ENCODE data around the gene NUBPL.
"Not testable (repeated sequence)": the region's sequence is repeated elsewhere in the genome, so short reads cannot be mapped to it uniquely, and the experiment has no call there.

NUBPL gene

DNA sequence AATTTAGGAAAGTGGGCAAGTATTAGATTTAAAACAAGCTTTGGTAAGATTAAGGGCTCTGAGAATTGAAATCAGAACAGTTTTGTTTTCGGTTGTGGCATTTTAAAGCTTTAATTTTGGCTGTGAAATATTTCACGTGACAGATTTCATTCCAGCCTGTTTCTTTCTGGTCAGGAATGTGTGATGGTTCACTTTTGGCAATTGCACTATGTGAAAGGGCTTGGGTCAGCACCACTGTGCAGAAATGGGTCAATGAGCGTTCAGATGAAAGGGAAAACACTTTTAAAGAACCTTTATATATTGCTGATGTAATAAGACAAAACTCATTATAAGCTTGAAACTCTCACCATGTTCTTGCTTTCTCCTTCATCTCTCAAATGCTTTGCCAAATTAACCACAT lies 17.1 kb downstream of the NUBPL start:
- DNase-seq (ENCODE audit: low spot score), result no peak

DNA sequence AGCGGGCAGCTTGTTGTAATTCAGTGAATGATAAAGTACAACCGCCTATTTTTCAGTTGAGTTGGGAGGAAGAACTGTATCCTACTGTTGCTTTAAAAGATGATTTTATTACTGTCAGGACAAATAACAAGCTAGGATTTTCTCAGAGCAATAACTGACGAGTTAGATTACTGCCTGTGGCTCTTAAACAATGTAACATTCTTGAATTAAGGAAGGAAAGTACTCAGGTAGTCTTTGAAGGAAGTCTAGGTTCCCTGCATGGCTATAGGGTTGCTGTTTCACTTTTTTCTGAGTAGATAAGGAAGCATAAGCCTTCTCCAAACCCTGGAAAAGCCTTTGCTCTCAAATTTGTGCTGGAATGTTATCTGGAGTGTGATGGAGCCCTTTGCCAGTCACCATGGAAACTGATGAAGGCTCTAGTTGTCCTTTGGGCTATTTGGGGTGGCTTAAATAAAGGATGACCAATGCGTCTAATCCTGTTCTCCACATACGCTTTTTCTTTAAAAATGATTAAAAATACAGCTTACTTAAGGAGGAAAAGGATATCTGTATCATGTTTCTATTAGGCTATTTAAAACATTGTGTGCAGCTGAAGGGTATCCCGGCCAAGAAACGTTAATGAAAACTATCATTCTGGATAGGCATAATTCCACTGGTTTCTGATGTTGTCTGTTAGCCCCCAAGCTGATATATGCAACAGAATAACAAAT lies 17.7 kb downstream of the NUBPL start:
- DNase-seq (ENCODE audit: low spot score), result no peak

DNA sequence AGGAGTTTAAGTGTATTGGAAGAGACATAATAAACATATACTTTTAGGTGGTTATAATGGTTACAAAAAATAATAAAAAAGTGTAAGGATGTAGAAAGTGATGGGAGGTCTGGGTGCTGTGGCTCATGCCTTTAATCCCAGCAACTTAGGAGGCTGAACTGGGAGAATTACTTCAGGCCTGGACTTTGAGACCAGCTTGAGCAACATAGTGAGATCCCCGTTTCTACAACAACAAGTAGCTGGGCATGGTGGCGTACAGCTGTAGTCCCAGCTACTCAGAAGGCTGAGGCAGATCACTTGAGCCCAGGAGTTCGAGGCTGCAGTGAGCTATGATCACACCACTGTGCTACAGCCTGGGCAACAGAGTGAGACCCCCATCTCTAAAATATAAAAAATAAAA lies 19.0 kb downstream of the NUBPL start:
- no peak for DNase-seq (ENCODE audit: low spot score)

DNA sequence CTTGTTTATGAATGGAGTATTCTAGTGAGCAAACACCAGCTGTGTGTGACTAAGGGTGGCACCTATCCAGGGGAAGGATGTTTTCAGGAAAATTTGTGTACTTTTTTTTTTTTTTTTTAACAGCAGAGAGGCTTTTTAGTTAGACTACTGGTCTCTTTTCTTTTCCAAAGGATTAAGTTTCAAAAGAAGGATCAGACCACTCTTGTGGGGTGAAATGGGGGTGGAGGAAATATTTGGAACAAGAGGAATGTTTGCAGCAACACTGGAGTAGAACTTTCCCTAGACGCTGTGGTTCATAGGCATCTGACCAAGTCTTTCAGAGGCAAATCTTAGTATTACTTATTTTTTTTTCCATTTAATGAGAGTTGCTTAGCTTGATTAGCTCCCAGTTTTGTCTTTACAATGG lies 21.1 kb downstream of the NUBPL start:
- DNase-seq (ENCODE audit: low spot score), result no peak

DNA sequence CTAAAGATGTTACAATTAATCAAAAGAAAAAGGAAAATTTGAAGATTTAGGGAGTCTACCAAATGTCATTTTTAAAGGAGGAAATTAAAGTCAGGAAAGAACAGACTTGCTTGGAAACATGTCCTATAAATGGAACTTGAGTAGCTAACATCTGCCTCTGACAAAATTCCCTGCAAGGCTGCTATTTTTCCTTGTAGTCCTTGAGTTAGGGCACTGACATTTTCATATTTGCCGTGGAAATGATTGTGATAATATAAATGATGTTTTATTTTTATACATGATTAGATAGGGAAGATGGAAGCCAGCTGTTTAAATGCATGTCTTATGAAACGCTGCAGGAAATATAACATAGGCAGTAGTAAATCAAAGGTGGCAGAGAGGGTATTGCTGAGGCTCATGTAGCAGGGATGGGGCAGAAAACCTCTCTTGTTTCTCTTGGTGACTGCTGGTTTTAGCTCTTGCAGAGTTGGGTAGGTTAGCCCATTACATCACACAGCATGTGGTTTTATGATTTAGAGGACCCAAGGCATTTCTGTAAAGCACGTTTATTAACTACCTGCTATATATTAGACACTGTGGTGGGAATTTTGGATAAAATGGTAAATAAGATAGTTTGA lies 21.7 kb downstream of the NUBPL start:
- DNase-seq (ENCODE audit: low spot score), result no peak

DNA sequence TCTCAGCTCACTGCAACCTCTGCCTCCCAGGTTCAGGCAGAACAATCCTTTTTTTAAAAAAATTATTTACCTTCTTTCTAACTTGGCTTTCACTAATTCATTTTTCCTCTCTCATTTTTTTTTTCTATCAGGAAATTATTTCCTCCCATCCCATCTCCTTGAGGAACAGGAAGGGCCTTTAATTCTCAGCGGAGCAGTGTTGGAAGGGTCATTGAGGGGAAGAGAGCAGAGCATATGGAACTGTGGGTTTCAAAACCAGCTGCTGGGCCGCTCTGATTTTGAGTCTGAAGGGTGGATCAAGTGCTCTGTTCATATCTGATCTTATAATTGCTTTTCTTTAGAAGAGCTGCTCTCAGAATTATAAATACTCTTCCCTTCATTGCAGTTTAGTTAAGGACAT lies 29.0 kb downstream of the NUBPL start:
- DNase-seq (ENCODE audit: low spot score), result no peak

DNA sequence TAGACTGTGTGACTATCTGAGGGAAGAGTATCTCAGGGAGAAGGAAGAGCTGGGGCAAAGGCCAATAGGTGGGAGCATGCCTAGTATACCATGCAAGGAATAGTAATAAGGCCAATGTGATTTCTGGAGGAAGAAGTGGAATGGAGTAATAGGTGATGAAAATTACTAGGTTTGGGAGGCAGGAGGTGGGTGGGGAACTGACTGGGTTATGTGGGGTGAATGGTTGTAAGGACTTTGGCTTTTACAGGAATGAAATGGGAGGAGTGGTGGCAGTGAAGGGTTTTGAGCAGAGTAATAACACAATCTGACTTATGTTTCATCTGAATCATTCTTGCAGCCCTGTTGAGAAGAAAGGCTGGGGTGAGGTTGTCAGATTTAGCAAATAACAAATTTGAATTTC lies 30.9 kb downstream of the NUBPL start:
- DNase-seq (ENCODE audit: low spot score), result no peak

DNA sequence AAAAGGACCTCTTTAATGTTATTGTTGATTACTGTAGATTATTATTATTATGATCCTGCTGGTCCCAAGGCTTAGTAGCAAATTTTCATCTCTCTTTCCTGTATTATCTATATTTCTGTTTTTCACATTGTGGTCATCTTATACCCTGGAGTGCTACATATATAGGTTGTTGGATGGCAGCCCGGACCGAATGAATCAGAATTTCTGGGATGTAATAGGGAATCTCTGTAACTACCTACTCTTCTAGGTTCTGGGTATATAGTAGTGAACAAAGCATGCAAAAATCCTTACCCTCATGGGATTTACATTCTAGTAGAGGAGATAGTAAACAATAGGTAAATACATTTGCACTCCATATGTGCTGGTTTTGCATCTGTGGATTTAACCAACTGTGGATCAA lies 31.4 kb downstream of the NUBPL start:
- DNase-seq (ENCODE audit: low spot score), result no peak

DNA sequence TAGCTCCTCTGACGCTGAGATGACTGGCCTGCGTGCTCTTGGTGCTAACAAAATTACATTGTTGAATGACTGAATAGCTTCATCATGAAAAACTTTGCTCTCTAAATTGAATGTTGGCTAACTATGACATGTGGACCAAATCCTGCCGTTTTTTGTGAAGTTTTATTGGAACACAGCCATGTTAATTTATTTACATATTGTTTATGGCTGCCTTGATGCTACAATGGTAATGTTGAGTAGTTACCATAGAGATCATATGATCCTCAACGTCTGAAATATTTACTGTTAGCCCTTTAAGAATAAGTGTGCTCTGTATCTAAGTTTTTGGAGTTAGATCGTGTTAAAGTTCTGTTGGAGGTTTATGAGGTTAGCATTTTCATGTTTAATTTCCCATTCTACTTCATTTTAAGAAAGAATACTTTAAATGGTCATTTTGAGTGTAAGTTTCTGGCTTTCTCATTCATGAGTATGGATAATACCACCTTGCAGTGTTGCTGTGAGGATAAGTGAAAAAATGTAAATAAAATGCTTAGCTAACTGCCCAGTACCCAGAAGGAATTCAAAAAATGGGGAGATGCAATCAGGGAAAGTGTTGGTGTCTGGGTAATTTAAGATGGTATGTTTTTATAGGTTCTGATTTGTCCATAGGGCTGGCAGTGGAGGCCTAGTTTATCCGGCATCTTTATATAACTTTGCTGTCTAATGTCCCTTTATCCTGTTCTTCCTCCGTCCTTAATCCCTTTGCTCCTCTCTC lies 35.3 kb downstream of the NUBPL start:
- DNase-seq (ENCODE audit: low spot score), result no peak

DNA sequence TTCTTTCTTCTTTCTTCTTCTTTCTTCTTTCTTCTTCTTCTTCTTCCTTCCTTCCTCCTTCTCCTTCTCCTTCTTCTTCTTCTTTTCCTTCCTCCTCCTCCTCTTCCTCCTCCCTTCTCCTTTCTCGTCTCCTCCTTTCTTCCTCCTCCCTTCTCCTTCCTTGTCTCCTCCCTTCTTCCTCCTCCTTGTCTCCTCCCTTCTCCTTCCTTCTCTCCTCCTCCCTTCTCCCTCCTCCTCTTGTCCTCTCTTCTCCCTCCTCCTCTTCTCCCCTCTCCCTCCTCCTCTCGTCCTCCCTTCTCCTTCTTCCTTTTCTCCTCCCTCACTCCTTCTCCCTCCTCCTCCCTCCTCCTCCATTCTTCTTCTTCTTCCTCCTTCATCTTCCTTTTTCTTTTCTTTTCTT lies 44.5 kb downstream of the NUBPL start:
- DNase-seq (ENCODE audit: low spot score), result no peak

DNA sequence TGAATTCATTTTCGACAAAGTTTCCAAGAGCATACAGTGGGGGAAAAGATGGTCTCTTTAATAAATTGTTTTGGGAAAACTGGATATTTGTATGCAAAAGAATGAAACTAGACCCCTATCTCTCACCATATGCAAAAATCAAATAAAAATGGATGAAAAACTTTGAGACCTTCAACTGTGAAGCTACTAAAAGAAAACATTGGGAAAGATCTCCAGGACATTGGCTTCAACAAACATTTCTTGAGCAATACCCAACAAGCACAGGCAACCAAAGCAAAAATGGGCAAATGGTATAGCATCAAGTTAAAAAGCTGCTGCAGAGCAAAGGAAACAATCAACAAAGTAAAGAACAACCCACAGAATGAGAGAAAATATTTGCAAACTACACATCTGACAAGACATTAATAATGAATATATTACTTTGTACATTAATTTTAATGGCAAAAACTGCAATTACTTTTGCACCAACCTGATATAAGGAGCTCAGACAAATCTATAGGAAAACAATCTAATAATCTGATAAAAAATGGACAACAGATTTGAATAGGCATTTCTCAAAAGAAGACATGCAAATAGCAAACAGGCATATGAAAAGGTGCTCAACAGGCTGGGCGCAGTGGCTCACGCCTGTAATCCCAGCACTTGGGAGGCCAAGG lies 50.7 kb downstream of the NUBPL start:
- DNase-seq (ENCODE audit: low spot score), result no peak

DNA sequence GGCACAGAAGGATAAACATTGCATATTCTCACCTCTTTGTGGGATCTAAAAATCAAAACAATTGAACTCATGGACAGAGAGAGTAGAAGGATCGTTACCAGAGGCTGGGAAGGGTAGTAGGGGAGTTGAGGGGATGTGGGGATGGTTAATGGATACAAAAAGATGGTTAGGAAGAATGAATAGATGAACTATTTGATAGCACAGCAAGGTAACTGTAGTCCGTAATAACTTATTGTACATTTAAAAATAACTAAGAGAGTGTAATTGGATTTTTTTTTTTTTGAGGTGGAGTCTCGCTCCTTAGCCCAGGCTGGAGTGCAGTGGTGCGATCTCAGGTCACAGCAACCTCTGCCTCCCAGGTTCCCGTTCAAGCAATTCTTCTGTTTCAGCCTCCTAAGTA lies 52.0 kb downstream of the NUBPL start:
- DNase-seq (ENCODE audit: low spot score), result no peak

DNA sequence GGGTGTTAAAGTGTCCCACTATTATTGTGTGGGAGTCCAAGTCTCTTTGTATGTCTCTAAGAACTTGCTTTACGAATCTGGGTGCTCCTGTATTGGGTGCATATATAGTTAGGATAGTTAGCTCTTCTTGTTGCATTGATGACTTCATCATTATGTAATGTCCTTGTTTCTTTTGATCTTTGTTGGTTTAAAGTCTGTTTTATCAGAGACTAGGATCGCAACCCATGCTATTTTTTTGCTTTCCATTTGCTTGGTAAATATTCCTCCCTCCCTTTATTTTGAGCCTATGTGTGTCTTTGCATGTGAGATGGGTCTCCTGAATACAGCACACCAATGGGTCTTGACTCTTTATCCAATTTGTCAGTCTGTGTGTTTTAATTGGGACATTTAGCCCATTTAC lies 57.7 kb downstream of the NUBPL start:
- DNase-seq (ENCODE audit: low spot score), result not testable (repeated sequence)

DNA sequence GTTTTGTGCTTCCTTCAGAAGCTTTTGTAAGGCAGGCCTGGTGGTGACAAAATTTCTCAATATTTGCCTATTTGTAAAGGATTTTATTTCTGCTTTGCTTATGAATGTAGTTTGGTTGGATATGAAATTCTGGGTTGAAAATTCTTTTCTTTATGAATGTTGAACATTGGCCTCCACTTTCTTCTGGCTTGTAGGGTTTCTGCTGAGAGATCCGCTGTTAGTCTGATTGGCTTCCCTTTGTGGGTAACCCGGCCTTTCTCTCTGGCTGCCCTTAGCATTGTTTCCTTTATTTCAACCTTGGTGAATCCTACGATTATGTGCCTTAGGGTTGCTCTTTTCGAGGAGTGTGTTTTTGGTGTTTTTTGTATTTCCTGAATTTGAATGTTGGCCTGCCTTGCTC lies 58.2 kb downstream of the NUBPL start:
- DNase-seq (ENCODE audit: low spot score), result no peak

DNA sequence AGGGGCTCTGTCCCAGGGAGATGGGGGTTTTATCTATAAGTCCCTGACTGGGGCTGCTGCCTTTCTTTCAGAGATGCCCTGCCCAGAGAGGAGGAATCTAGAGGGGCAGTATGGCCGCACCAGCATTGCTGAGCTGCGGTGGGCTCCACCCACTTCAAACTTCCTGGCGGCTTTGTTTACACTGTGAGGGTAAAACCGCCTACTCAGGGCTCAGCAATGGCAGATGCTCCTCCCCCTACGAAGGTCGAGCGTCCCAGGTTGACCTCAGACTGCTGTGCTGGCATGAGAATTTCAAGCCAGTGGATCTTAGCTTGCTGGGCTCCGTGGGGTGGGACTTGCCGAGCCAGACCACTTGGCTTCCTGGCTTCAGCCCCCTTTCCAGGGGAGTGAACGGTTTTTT lies 59.7 kb downstream of the NUBPL start:
- not testable (repeated sequence) for DNase-seq (ENCODE audit: low spot score)

DNA sequence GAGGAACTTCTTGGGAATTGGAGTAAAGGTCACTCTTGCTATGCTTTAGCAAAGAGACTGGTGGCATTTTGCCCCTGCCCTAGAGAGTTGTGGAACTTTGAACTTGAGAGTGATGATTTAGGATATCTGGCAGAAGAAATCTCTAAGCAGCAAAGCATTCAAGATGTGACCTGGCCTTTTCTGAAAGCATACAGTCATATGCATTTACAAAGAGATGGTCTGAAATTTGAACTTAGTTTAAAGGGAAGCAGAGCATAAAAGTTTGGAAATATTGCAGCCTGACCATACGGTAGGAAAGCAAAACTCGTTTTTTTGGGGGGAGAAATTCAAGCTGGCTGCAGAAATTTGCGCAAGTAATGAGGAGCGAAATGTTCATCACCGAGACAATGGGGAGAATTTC lies 60.9 kb downstream of the NUBPL start:
- no peak for DNase-seq (ENCODE audit: low spot score)

DNA sequence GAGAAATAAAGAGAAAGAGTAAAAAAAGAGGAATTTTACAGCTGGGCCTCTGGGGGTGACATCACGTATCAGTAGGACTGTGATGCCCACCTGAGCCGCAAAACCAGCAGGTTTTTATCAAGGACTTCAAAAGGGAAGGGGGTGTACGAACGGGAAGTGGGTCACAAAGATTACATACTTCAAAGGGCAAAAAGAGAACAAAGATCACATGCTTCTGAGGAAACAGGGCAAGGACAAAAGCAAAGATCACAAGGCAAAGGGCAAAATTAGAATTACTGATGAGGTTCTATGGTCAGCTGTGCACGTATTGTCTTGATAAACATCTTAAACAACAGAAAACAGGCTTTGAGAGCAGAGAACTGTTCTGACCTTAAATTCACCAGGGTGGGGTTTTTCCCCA lies 91.7 kb downstream of the NUBPL start:
- not testable (repeated sequence) for DNase-seq (ENCODE audit: low spot score)

DNA sequence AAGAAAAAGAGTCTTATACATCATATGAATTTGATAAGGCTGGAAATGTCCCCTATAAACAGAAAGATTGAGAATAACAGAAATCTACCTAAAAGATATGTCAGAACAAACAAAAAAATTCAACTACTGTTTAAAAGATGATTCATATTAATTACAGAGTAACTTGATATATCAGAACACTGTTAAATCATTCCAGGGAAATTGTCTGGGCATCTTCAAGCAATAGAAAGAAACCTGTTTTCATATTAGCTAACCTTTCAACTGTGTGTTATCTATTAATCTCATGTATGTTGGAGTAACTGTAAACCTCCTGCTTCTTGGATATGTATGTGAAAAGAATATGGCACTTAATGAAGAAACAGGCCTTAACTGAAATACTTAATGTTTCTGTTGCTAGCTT lies 96.7 kb downstream of the NUBPL start:
- DNase-seq (ENCODE audit: low spot score), result no peak

DNA sequence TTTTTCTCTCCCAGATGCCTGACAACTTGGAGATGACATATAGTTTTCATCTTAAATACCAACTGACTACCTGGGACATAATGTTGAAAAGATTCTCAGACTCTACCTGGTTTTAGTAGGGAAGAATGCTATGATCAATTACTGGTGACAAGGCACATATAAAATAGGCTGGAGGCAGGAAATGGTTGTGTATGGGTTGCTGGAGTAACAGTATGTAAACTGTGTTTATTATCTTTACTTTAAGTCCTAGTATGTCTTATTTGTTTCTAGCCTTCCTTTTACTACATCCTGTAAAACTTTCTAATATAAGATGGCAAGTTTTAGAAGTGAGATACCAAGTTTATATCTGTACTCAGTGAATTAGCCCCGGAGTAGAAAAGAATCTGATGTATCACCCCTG lies 98.1 kb downstream of the NUBPL start:
- DNase-seq (ENCODE audit: low spot score), result no peak

DNA sequence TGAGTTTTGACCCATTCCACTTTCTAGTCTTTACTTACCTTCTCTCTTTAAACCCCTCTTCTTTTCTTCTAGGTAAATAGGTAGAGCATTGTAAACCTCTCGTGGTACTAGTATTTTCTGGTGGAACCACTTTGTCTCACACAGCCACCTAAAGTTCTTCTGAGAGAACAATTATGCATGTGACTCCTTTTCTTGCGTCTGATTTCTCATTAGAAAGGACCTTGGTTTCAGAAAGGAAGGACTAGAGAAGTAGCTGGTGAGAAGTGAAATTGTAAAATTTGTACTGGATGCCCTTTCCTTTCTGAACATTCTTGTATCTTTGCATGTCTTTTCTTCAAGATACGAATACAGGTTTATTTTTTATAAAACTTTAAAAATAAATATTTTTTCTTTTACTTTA lies 99.0 kb downstream of the NUBPL start:
- DNase-seq (ENCODE audit: low spot score), result no peak

DNA sequence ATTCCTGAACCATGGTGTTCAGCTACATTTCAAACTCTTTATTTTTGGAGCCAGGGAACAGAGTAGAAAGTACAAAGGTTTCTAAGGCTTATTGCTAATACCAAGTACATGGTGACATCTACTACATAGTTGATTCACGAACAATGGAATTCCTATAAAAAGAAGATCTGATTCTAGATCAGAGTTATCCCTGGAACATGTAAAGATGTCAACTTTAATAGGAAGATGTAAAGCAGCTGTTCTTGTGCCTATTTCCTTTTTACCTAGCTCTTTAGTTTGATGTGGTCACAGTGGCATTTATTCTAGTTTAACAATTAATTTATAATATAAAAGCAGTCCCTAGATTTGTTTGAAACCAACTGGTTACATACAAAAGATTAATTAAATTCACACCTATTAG lies 99.5 kb downstream of the NUBPL start:
- DNase-seq (ENCODE audit: low spot score), result no peak

DNA sequence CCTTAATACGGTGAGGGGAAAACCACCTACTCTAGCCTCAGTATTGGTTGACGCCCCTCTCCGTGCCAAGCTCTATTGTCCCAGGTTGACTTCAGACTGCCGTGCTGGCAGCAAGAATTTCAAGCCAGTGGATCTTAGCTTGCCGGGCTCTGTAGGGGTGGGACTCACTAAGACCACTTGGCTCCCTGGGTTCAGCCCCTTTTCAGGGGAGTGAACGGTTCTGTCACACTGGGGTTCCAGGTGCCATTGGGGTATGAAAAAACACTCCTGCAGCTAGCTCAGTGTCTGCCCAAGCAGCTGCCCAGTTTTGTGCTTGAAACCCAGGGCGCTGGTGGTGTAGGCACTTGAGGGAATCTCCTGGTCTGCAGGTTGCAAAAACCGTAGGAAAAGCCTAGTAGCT lies 107.1 kb downstream of the NUBPL start:
- DNase-seq (ENCODE audit: low spot score), result no peak

DNA sequence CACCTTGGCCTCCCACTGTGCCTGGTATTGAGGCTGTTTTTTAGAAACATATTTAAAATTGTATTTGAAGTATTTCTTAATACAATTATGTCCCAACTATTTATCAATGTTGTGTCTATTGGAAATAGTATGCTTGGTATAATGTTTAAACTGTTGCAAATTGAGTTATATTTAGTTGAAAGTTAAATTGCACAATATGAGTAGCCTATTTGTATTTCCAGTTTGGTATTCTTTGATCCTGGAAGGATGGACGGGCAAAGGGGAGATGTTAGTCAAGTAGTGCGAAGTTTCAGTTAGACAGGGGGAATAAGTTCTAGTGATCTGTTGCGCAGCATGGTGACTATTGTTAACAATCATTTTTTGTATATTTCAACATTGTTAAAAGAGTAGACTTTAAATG lies 111.5 kb downstream of the NUBPL start:
- DNase-seq (ENCODE audit: low spot score), result no peak
